ENCODE data around the gene GBP7. TPM values are rescaled to one million over a fixed set of nuclear protein-coding genes. Genes with fewer than 3 reads are reported as not detected.
"Not testable (repeated sequence)": the region's sequence is repeated elsewhere in the genome, so short reads cannot be mapped to it uniquely, and the experiment has no call there.

The GBP7 gene
- not detected in 2 replicates for total RNA-seq (2014; rRNA removed; shearing (Covaris generic))

DNA sequence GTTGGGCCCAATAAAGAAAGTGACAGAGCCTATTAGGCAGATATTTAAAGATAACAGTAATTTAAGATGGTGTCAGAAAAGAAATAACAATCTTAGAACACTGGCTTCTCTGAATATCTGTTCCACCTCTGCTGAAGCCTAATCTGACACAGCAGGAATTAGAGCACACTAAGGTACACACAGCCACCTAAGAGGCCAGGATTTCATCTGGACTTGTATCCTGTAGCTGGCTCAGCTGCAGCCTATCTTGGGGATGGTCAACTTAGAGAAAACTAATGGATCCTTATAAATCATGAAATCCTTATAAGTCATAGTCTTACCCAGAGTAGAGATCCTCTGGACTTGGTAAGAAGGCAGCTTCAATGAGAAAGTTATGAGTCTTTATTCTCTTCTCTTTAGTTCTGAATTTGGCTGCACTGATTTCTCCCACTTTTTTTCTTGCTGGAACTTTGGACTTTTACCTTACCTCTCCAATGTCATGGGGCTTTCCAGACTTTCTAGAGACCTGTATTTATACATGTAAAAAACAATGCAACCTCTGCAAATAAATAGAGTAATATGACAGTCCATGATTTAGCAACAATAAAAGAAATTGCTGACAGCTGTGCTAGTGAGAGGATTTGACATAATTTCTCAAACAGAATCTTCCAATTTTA lies at the start of gene GBP7:
TSS of gene GBP7 (minus strand) at position 403 of the 656 bp plus-strand sequence. CDS start 4,068 bp downstream, outside the sequence.
- no peak for DNase-seq (ENCODE audit: low spot score)

- peak; percentile 16 for DNase-seq (ENCODE audit: low spot score)
Measured at GRCh38 chr1:89221341-89221740, 45.5 kb upstream of the GBP7 start.

DNA sequence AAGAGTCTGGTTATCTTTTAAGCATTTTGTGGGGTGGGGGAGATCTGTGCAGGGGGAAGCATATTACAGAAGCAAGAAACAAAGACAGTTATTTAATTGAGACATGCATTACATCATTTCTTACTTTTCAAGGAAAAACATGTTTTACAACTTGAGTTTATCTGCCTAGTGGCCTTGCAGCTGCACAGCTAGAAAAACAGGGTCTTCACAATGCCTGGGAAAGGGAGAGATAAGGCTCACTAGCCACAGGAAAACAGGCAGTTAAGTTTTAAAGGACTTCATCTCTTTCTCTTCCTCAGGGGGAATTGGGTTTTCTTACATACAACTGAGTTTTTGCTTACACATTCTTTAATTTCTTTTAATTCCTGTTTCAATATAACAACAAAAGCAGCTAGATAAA lies 44.0 kb upstream of the GBP7 start:
- DNase-seq (ENCODE audit: low spot score): not testable (repeated sequence)

GRCh38 chr1:89218941-89219340 lies 43.1 kb upstream of the GBP7 start:
- not testable (repeated sequence) for DNase-seq (ENCODE audit: low spot score)

DNA sequence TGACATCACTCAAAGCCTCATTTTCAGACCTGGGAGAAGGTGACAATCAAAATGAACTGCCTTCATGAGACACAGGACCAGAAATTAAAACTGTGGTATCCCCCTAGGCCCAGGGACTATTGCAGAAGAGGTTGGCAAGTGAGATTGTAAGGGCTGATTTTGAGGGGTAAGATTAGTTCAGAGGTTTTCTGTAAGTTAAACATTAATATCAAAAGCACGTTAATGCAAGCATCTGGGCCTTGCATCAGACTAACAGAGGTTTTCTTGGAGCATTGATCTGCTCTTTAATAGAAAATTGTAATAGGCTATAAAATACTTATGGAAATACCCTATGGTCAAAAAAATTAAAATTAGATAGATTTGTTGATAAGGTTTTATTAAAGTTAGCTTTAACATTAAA lies 37.5 kb upstream of the GBP7 start:
- DNase-seq (ENCODE audit: low spot score): no peak

DNA sequence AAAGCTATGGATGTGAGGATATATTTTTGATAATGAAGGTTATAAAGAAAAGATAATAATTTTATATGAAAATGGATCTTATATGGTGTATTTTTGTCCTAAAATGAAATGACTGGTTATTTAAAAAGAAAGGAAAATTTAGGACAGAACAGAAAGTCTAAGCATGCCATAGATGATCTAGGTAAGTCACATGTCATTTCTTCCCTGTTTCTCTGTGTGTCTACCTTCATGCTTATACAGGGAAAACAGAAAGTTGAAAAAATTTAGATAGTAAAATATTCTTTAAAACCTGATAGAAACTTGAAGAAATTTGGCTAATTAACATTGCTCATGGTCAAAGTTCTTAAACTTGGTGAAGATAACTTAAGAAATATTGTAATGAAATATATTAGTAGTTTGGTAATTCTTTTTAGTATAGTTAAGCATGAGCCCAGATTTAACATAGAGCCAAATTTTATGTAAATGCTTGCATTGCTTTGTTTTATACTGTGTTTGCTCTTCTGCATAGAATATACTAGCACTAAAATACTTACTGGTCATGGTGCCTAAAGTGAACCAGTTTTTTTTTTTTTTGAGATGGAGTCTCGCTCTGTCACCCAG lies 35.3 kb upstream of the GBP7 start:
- DNase-seq (ENCODE audit: low spot score): no peak

GRCh38 chr1:89206373-89206772 lies 30.6 kb upstream of the GBP7 start:
- DNase-seq (ENCODE audit: low spot score): no peak

GRCh38 chr1:89203166-89203565 lies 27.4 kb upstream of the GBP7 start:
- no peak for DNase-seq (ENCODE audit: low spot score)

DNA sequence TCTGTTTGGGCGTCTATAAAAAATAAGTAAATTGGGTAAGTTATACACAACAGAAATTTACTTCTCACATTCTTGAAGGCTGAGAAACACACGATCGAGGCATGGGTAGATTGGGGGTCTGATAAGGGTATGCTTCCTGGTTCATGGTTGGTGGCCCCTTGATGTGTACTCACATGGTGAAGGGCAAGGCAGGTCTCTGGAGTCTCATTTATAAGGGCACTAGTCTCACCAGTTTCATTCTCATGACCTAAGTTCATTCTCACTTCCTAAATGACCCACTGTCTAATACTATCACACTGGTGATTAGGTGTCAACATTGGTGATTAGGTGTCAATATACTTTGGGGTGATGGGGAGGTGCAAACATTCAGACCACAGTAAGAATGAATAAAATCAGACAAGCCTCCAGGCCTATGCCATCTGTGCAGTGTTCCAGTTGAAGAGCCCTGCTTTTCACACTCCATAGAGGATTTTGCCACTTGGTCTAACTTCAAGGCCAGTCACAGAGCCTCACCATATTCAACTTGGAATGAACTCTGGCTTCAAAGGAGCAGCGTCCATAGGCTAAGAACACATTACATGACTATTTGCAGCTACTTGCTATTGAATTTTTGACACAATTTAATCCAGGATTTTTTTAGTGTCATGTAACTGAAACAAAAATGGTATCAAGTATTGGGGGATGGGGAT lies 25.4 kb upstream of the GBP7 start:
- no peak for DNase-seq (ENCODE audit: low spot score)

DNA sequence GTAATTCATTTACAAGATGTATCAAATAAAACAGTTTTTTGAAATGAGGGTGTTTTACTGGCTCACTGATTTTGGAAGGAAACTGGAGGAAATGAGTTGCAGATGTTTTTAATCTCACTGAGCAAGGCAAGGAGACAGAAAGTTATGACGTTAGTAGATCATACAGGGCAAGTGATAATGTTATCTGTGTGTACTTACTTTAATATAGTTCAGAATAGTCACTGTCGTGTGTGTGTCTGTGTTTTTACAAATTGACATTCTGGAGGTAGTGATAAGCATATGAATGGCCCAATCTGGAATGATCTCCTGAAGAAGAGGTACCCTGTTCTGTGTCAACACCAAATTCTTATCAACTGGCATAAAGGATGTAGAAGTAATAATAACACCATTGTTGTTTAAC lies 24.9 kb upstream of the GBP7 start:
- no peak for DNase-seq (ENCODE audit: low spot score)

DNA sequence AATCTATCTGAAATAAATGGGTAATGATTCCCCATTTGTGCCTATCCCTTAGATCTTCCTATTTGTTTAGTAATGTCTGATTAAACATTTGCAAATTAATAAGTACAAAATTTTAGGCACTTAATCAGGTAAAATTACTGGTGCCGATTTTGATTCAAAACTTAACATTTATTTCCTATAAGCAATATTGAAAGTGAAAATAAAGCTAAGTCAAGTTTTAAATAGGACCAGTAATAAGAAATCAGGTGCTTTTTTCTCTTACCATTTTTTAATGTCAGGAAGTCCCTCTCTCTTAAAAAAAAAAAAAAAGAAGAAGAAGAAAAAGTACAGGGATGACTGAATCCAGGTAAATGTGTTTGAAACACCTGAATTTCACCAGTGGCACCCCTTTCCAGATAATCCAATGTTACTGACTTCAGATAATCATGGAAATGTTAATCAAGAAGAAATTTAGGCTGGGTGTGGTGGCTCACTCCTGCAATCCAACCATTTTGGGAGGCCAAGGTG lies 23.8 kb upstream of the GBP7 start:
- no peak for DNase-seq (ENCODE audit: low spot score)

DNA sequence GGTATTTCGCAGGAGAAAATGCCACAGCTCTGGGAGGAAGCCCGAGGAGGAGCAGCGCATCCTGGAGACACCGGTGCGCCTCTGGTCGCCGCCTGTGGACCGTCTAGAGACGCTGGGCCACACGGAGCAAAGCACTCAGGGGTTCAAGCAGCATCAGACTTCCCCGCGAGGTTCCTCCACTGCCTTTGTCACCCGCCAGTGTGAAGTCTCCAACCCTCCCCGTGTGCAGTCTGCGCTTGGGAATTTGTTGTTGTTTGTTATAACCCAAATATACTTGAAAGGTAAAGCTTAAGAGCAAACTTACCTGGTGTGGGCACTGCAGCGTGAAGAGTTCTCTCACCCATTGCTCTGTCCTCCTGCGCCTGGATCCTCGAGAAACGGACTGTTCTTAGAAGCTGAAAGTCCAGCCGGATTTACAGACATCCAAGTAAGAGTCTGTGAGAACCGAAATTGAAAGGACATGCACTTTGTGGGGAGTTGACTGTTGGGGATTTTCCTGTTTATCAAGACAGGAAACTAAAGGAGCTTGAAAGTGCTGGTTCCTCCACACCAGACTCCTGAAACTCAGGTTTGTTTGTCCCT lies 22.8 kb upstream of the GBP7 start, which contains the start of gene GBP4:
TSS of gene GBP4 (minus strand) at position 452 of the 582 bp plus-strand sequence. CDS start at position 344, 108 bp downstream.
- DNase-seq (ENCODE audit: low spot score): peak; percentile 38

DNA sequence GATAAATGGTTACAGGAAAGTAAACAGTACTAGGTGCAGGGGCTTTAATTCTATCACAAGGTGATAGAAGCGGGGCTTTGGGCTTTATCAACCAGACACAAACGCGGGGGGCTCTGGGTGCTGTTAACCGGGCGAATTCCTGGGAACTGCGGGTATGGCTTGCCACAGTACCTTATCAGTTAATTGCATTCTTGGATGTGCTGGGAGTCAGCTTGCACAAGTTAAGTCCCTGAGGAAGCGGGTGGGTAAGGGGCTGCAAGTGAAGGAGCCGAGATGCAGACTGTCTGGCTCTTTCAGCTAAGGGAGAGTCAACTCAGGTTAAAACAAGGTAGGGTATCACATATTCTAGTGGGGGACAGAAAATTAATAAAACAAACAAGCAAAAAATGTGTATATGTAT lies 22.3 kb upstream of the GBP7 start:
- no peak for DNase-seq (ENCODE audit: low spot score)

DNA sequence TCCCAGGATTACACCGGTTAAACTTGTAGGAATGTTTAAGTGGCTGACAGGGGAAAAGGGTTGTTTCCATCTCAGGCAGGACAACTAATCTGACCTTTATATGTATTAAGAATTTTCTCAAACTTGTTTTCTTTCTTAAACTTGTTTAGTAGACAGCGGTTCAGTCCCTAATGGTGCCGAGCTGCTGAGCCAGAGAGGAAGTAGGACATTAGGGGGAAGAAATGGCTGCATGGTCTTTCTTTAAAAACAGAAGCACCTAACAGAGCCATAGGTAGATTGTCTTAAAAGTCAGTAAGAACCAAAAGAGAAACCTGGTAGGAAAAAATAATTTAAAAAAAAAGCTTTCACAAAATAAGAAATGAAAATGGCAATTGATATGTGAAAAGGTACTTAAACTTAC lies 19.7 kb upstream of the GBP7 start:
- DNase-seq (ENCODE audit: low spot score): no peak

GRCh38 chr1:89191314-89191713 lies 15.5 kb upstream of the GBP7 start:
- no peak for DNase-seq (ENCODE audit: low spot score)

- DNase-seq (ENCODE audit: low spot score): no peak
Measured at GRCh38 chr1:89190017-89190416, 14.2 kb upstream of the GBP7 start.

DNA sequence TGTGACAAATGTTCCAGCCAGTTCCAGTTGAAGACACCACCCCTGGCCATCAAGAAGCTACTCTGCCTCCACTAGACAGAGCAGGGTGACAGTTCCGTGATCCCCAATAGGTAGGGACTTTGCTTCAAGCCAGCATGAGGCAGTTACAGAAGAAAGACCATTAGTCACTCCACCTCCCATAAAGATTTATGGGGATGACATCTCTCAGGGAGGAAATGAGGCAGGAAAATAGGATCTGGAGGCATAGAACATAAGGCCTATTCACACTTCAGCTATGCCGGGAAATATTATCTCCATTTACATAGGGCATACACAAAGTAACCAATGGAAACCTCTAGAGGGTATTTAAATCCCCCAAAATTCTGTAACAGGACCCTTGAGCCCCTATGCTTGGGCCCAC lies 3.5 kb upstream of the GBP7 start:
- no peak for DNase-seq (ENCODE audit: low spot score)

DNA sequence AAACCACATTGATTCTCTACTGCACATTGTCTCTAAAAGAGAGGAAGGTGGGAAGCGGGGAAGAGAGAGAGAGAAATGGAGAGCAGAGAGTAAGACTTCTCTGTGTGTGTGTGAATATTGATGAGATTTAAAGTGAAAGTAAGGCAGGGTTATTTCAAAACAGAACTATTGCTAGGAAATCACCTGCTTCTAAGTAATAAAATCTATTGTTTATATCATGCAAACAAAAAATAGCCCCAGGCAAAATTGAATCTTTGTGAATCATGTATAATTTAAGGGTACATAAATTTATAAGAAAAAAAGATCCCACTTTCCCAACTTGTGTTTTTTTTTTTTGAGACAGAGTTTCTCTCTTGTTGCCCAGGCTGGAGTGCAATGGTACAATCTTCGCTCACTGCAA lies 1.2 kb upstream of the GBP7 start:
- DNase-seq (ENCODE audit: low spot score): no peak

GRCh38 chr1:89174491-89174890 lies 1.3 kb downstream of the GBP7 start:
- DNase-seq (ENCODE audit: low spot score): no peak

- DNase-seq (ENCODE audit: low spot score): no peak
Measured at GRCh38 chr1:89172468-89173143, 3.2 kb downstream of the GBP7 start.

- DNase-seq (ENCODE audit: low spot score): no peak
Measured at GRCh38 chr1:89171067-89171438, 4.8 kb downstream of the GBP7 start.

Data from HT-29 (cell line).